ENCODE results near the gene CFHR4. TPM values are rescaled to one million over a fixed set of nuclear protein-coding genes. Genes with fewer than 3 reads are reported as not detected.

The CFHR4 gene
- total RNA-seq, 1 experiment from 2014 or later: not detected

GRCh38 chr1:196891251-196891650 lies 3.4 kb downstream of the CFHR4 start:
- H3K36me3 Mint-ChIP-seq (ENCODE audit: insufficient read depth in 1 of 3, low read depth in 3 of 3): peaks cover 0 to 6% (median 3%) of the 10 kb centered on the region in 3 experiments; a peak in 3 of 7 replicates
- Histone ChIP-seq H3K23ac (ENCODE audit: insufficient read length, low read depth, low read length) (no peak overlapping the region), H2BK5ac (ENCODE audit: insufficient read length, low read length) (no peak overlapping the region), H3K4me1 (ENCODE audit: insufficient read depth, low read length) (no peaks in the 10 kb centered on the region), H3K4me2 (ENCODE audit: insufficient read depth, insufficient read length, low read length) (no peak overlapping the region), H4K8ac (replicated peaks; ENCODE audit: insufficient read length, low read depth, low read length) (no peak overlapping the region), H3K23me2 (ENCODE audit: insufficient read length, low read depth, low read length, poor library complexity, severe bottlenecking) (no peaks in the 10 kb centered on the region), H2BK12ac (ENCODE audit: insufficient read length, low read depth, low read length) (no peak overlapping the region), H3K18ac (ENCODE audit: insufficient read length, low read depth, low read length) (no peak overlapping the region), H3K56ac (ENCODE audit: insufficient read length, low read depth, low read length) (no peak overlapping the region), H2BK120ac (ENCODE audit: low read depth, low read length, poor library complexity, severe bottlenecking) (no peak overlapping the region), H2BK20ac (ENCODE audit: low read depth, low read length, poor library complexity, severe bottlenecking) (no peak overlapping the region), H2AK5ac (ENCODE audit: insufficient read length, low read length) (no peak overlapping the region), H3K79me1 (ENCODE audit: insufficient read depth, low read depth, low read length, poor library complexity, severe bottlenecking) (no peaks in the 10 kb centered on the region), H2AFZ (ENCODE audit: low read length) (no peak overlapping the region), H3K79me2 (ENCODE audit: insufficient read depth, low read length) (no peaks in the 10 kb centered on the region), H3K27me3 (ENCODE audit: insufficient read depth, low read length) (no peaks in the 10 kb centered on the region), H4K91ac (ENCODE audit: insufficient read length, low read depth, low read length) (no peak overlapping the region), H3T11ph (ENCODE audit: low read length) (no peak overlapping the region), H4K20me1 (ENCODE audit: control insufficient read depth, insufficient read depth, insufficient read length) (no peaks in the 10 kb centered on the region), H2BK15ac (ENCODE audit: low read depth, low read length) (no peak overlapping the region), H3K9ac (ENCODE audit: extremely low read depth, insufficient read length, low read length) (no peak overlapping the region), H3K9me3 (ENCODE audit: control insufficient read depth, low read depth, low read length) (no peaks in the 10 kb centered on the region), H3K14ac (ENCODE audit: insufficient read depth, low read length) (no peak overlapping the region), H4K5ac (ENCODE audit: insufficient read length, low read depth, low read length) (no peak overlapping the region), H3K27ac (ENCODE audit: insufficient read length, low read depth, low read length) (no peak overlapping the region), H3K4ac (ENCODE audit: low read depth, low read length) (no peak overlapping the region)
- no peak for TF ChIP-seq CTCF (conservative IDR thresholded peaks at IDR 0.05)
- peaks cover 5 to 11% of the 10 kb centered on the region in 2 experiments; a peak in 3 of 5 replicates for H3K9me3 Mint-ChIP-seq
- H3K4me1 Mint-ChIP-seq: no peaks in the 10 kb centered on the region
- no peak overlapping the region for H3K27ac Mint-ChIP-seq
- no CpG with 5 or more reads among the region's 6 CpGs for WGBS (ENCODE audit: extremely low coverage, insufficient read length, low lambda C conversion rate)
- no peak for DNase-seq
- H3K4me3 Mint-ChIP-seq: no peak overlapping the region
- H3K27me3 Mint-ChIP-seq (ENCODE audit: low read depth): no peaks in the 10 kb centered on the region
